Activated CD4-positive, alpha-beta T cell treated with anti-CD3 and anti-CD28 coated beads, Interleukin-2, amount 50 U/mL, for 24 hours (primary cell): ENCODE data around the gene DHRS7C.
"Not testable (repeated sequence)": the region's sequence is repeated elsewhere in the genome, so short reads cannot be mapped to it uniquely, and the experiment has no call there.

Experiments used
- DNase-seq, 2 donors: peaks; one replicate each; pipeline ENCODE4 v3.0.0-alpha.2; 2020; ENCODE audit warnings: low read depth in 1 of 2, low spot score in 1 of 2

Gene DHRS7C

DNA sequence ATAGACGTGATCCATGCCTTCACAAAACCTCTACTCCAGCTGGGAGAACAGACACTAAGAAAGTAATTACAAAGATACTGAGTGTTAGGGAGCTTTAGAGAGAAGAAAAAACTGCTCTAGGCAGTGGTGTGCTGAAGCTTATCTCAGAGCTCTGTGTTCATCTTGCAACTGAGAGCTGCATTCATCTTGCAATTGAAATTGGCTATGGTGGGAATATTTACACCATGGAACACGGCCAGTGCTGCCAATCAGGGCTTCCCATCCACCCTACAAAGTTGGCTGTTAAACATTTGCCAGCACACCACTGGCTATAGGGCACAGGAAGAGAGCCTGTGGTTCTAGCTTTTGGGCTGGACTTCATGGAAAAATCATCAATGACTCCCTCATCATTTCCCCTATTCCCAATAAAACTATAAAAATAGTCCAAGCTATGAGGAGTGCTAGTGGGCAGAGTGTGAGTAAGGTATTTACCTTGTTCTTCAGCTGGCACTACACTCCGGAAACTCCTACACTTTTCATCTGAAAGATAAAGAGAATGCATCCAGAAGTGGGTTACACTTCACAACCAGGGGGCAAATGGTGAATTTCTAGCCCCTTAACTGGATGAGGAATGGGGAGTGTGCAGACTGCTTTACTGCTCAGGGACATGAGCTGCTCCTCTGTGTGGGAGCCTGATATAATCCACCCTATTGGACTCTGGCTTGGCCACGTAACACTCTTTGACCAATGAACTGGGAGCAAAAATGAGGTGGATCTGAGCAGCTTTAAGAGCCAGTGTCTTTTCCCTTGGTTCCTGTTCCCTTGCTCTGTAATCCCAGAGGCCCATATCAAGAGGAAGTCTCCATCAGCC is 18.9 kb upstream of the DHRS7C start:
- no peak for DNase-seq

DNA sequence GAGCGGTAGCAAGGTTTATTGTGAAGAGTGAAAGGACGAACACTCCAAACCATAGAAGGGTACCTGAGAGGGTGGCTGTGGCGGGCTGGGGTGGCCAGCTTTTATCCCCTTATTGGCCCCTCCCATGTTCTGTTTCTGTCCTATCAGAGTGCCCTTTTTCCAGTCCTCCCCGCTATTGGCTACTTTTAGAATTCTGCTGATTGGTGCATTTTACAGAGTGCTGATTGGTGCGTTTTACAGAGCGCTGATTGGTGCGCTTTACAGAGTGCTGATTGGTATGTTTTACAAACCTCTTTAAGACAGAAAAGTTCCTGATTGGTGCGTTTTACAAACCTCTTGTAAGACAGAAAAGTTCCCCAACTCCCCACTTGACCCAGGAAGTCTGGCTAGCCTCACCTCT is 18.0 kb upstream of the DHRS7C start:
- no peak for DNase-seq

DNA sequence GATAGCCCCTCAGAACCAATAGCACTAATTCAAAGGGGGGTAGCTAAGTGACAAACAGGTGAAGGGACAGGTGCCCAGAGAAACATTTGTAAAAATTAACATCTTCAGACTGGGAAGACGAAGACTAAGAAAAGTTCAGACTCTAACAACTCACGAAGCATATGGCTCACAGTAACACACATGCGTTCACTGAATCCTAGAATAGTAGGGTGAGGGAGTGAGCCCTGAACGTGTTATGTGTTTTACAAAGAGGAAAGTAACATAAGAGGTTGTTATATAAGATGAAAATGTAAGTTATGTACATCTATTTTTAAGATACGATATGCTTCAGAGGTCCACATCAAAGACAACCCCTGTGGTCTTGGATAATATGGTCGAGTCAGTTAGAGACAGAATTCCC is 15.3 kb upstream of the DHRS7C start:
- no peak for DNase-seq

DNA sequence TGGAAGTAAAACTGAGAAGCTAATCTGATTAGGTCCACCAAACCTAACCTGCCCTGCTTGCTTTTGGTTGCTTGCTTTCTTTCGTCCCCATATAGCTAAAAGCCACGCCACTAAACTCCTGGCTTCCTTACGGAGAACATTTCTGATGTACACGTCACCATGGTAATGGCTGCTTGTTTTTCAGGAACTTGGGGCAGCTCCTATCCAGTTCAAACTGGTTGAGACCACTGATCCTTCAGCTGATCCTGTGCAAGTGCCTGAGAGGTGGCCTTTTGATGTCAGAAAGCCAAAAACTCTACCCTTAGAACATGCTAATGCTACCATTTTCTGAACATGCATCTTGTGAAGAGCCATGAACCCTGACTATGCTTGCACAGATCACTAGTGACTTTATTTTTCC is 14.4 kb upstream of the DHRS7C start:
- no peak for DNase-seq

DNA sequence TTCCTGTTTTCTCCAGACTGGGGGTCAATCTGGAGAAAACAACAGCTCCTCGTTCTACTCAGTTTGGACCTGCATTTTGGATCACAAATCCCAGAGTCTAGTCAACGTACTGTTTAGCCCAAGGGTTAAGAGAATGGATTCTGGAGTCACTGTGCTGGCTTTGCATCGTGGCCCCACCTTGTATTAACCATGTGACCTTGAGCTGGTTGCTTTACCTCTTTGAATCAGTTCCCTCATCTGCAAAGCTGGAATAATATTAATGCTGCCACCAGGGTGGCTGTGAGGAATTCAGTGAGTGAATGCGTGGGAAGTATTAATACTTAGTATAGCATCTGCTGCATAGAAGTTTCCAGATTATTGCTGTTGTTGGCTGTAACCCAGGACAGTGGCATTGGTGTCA is 11.3 kb upstream of the DHRS7C start:
- no peak for DNase-seq

DNA sequence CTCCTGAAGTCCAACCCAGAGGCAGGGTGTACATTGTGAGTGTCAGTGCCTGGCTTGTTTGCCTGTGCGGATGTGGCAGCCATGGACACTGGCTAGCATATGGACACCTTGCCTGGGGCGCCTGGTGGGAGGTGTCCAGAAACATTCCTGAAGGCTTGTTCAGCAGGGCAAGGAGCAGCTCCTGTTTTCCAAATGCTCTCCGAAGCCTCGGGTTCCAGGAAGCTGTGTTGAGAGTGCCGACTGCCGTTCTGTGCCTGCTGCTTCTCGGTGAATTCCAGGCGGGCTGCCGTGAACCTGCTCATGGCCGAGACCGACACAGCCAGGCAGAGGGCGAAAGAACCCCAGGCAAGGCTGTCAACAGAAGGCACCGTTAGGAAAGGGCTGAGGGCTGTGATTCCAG is 10.9 kb upstream of the DHRS7C start:
- no peak for DNase-seq

DNA sequence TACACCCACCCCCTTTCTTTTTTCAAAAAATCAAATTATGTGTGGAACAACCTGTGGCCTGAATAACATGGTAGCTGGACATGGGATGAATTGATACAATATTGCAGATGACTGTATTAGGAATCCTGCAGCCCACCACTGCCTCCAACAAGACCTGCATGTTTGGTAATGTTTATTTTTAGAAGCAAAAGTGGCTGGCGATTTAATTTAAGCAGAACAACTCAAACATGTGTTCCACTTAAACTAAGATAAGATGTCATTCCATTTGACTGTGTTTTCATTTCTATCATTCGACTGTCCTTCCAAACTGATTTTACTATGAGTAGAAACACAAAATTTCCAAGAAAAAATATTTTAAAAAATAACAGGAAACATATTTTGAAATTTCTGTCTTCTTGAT is 10.1 kb upstream of the DHRS7C start:
- no peak for DNase-seq

DNA sequence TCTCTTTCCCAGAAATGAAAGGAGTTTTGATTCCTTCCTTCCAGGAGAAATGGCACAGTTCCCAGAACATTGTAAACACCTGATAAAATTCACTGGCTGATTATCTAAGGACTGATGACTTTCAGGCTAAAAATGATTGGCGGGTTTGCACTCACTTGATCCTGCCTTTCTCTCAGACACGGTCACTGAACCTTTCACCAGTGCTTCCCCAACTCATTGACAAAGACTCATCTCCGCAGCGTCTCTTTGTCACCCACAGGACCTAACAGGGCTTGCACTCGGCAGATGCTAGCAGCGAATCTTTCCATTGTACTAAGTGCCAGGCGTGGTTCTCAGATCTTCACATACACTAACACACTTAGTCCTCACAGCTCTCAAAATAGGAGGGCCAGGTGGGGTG is 7.3 kb upstream of the DHRS7C start:
- no peak for DNase-seq

DNA sequence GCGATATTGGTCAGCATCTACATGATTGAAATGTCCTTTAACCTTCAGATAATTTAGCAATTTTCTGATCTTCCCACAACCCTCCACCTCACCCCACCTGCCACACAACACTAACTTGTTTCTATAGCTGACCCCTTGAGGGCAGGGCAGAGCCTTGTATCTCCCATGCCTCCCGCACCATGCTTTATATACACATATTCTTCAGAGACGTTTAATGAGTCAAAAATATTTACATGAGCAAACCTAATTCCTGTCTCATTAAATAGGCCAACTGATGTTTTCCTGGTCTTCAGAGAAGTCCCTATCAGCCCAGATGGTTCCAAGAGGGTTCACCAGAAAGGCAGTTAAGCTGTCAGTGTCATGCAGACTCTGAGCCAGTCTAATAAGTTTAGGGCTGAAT is 6.6 kb upstream of the DHRS7C start:
- no peak for DNase-seq

DNA sequence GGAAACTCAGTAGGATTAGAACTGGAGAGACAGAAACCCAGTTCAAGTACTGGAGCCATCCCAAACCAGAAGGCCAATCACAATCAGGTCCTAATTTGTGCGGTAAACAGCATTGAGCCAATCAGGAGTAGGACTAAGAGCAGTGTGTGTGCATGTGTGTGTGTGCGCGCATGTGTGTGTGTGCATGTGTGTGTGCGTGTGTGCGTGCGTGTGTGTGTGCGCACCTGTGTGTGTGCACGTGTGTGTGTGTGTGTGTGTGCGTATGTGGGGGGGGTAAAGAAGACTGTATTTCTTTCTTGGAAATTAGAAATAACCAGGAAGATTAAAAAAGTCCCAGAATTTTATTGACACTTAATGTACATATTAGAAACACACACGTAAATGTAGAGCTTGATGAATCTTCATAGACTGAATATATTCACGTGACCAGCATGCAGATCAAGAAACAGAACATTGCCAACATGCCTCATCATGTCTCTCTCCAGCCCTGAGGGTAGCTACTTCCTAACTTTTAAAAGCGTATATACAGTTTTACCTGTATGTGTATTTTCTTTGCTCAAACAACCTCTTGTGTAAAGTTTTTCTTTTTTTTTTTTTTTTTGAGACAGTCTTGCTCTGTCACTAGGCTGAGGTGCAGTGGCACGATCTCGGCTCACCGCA is 919 bp upstream of the DHRS7C start:
- no peak for DNase-seq

DNA sequence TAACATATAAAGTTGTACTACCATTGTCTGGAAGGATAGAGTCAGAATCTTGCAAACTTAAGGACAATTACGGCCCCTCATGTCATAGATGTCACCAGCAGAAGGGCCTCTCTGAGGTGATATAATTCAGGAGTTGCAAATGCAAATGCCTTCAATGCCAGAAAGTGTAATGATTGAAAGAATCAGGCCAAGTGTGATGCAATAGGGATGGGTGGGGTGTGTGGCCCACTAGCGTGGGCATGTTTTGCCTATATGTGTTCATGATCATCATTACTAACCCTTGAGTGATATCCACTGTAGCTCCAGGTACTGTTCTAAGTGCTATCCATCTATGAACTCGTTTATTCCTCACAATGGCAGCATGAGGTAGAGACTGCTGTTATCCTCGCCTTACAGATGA is 1.1 kb downstream of the DHRS7C start:
- no peak for DNase-seq

DNA sequence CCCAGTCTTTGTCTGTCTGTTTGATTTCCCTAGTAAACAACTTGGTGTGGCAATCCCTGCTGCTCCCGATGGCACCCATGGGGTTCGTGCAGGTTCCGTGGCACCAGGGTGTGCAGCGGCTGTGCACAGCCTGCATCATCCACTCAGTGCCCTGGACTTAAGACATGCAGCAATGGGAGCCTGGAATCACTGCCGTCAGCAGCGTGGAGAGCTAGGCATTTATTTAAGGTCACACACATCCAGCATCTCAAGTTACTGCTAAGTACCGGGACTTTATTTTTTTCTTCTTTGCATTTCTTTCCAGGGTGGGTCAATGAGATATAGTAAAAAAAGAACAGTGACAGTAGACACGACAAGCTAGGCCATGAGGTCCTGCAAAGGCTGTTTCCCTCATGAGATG is 2.8 kb downstream of the DHRS7C start:
- DNase-seq, result no peak

DNA sequence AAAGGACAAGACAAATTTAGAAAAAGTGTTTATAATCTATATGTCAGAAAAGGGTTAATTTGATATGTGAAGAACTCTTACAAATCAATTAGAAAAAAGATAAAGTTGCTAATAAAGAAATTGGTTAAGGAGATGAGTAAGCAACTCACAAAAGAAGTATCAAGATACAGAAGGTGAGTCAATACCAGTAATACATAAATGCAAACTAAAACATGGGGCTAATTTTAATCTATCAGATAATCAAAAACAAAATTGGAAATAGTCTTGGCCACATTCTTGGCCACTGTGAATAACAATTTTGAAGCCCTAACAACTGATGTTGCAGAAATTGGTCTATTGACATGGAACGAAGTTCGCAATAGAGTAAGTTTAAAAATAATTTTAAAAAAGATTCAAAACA is 6.8 kb downstream of the DHRS7C start:
- no peak for DNase-seq

DNA sequence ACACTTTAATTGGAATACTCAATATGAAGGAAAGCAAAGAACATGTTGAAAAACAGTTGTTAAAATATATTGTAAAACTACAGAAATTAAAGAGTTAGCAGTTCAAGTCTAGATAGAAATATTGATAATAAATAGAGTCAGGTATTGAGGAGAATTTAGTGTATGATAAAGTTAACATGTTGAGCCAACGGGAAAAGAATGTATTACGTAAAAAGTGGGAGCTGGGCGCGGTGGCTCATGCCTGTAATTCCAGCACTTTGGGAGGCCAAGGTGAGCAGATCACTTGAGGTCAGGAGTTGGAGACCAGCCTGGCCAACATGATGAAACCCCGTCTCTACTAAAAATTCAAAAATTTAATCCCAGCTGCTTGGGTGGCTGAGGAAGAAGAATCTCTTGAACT is 7.9 kb downstream of the DHRS7C start:
- DNase-seq, result not testable (repeated sequence)

DNA sequence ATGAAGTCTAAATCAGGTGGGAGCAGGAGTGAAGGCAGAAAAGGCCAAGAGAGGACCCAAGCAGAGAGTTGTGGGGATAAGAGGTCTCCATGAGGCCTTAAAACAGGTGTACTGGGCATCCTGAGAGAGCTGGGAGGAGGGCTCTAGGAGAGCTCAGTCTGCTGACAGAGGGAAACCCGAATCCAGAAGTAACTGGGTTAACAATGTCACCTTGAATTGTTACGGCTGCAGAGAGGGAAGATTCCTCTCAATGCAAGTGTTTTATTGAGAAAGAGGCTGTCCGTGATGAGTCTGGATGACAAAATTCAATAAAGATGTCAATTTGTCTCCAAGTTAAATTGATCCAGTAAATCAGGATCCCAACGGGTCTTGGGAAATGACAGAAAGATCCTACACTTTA is 8.3 kb downstream of the DHRS7C start:
- DNase-seq, result no peak

DNA sequence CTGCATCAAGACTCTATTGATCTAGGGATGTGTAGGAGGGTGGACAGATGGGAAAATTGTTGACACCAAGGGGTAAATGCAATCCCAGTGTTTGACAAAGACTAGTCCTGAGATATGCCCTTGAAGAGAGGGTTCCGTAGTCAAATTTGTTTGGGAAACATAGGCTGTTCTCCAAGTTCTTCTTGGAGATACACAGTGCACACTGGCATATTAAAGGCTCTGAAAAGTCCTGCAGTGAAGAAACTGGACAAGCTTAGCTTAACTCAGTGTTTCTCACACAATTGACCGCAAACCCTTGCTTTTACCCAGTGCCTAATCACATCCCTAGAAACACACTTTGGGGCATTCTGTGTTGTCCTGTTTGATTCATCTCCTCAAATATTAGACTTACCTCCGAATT is 10.8 kb downstream of the DHRS7C start:
- no peak for DNase-seq

DNA sequence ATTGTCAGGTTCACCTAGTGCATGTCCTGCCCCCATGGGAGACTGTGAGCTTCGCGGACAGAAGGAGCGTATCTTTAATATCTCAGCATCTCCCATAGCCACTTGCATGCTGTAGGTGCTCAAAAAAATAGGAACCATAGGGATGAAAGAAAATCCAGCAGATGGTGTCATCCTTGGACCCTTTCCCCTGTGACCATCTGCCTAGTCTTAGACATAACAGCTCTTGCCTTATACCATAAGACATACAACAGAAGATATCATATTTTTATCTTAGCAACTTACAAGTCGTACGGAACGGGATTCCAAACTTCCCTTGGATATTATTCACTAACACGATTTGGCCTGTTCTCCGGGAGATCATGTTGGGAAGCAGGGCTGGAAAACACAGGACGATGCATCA is 14.5 kb downstream of the DHRS7C start:
- DNase-seq, result no peak

DNA sequence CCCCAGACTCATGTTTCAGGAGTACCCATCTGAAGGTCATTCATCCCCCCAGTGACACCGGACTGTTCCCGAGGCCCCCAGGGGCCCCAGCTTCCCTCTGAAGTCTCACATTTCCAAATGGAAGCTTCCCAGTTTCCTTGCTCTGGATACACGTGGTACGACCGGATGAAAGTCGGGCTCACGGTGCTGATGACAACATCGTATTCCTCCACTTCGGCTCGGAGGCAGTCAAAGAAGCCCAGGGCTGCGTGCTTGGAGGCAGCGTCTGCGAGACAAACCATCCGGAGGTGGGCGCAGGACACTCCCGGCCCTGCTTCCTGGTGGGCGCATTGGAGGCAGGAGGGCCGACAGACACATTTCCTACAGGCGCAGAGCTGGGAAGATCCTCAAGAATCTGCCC is 18.7 kb downstream of the DHRS7C start:
- DNase-seq, result no peak

DNA sequence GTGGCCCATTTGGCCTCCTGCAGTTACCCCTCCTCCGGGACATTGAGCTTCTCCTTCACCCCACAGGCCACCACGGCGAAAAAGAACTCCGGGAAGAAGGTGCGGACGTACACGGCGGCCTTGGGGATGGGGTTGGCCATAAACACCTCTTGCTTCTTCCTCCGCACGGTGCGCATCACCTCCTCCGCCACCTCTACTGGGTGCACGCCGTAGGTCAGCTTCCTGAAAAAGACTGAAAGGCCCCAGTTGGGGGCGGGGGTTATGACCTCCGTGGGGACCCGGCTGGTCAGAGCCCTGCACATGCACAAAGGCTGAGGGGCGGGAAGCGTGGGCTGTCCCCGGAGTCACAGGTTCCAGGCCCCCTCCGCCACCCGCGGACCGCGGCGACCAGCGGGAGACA is 19.9 kb downstream of the DHRS7C start:
- DNase-seq, result no peak

DNA sequence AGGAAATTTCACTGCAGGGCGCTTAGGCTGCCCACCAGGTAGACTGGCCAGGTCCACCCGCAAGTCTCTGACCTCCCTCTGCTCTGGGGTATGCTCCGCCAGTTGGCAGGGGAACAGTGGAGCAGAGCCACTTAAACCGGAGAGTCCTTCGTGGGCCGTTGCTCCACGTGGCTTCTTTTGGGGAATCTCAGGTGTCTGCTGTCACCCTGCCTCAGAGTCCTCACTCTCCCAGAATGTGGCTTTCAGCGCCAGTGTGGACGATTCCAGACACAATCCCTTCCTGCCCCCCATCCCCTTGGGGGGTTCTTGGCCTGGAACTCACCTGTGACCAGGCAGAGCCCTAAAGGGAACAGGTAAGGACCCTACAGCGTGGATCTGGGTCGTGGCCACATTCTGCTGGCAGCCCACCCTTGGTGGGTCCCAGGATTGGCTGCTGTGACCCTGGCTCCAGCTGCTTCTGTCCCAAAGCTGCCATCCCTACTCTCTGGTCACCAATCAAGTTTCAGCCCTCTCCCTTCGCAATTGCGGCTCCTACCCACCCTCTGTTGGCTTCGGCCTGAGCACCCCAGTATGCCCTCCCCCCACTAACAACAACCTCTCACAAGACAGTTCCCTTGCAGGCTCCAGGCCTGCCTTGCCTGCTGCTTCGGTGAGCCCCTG is 22.2 kb downstream of the DHRS7C start:
- DNase-seq, result no peak

DNA sequence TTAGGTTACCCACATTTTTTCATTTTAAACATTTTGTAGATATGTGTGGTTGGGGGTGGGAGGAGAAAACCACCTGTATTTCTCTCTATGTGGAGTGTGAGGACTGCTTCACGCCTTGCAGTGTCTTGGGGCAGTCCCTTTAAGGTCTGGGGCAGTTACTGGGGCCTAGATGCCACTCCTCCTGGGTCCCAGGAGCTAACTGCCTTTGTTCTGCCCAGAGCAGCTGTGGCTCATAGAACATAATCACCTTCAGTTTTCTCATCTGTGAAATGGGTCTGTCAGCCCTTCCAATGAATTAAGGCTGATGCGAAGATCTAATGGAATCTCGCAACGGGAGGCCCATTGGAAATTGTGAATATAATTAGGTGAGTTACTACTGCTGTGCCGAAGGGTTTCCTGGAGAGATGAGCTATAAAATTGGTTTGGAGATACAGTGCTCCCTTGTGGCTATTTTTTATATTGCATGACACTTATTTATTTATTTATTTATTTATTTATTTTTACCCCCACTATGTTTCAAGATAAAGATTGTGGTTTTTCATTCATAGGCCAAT is 22.9 kb downstream of the DHRS7C start:
- no peak for DNase-seq

DNA sequence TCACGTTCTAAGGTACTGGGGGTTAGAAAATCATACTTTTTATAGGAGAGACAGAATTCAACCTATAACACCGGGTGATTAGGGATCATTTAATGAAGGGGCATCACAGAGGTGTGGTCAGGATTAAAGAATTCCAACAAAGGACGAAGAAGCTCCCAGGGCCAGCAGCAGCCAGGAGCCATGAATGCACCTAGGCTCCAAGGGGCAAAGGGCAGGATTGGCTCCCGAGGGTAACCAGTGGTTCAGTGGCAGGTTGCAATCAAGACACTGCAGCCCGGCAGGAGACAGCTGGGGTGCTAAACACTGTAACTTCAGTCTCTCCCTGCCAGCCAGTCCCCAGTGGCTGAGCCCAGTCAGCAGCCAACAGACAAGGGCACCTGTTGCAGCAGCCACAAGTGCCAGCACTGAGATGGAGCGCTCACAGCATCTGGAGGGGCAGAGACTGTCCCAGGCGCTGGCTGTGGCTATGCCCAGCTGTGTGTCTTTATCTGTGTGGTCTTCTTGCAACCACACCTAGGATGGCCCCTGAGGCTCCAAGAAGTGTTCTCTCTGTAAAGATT is 23.9 kb downstream of the DHRS7C start:
- no peak for DNase-seq
